ENCODE data around the gene ELN.

DNA sequence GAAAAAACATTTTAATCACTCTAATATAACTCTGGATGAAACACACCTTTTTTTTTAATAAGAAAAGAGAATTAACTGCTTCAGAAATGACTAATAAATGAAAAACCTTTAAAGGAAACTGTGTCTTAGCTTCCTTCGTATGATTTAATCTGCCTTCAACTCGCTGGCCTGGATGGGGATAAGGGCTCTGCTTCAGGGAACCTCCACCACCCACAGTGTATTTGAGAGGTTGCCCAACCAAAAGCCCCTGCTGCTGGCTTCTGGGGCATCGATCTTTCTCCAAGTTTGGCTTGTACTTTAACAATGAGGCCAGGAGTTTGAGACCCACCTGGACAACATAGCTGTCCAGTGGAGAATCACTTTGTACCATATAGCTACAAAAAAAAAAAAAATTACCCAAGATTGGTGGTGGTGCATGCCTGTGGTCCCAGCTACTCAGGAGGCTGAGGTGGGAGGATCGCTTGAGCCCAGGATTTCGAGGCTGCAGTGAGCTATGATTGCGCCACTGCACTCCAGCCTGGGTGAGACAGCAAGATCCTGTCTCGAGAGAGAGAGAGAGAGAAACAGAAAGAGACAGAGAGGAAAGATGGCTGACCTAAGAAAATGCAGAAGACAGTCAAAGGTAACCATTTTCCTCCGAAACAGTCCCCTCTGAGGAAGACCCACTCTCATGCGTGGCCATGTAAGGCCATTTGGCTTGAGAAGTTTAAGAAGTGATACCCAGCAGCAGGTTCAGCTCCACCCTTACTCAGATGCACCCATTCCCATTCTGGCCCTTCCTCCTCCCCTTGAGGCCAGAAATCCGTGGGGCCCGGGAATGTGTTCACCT, 42.0 kb downstream of the ELN start:
- TF ChIP-seq EP300 (IDR thresholded peaks at IDR 0.05), result no peak
- TF ChIP-seq, protein P1, sequence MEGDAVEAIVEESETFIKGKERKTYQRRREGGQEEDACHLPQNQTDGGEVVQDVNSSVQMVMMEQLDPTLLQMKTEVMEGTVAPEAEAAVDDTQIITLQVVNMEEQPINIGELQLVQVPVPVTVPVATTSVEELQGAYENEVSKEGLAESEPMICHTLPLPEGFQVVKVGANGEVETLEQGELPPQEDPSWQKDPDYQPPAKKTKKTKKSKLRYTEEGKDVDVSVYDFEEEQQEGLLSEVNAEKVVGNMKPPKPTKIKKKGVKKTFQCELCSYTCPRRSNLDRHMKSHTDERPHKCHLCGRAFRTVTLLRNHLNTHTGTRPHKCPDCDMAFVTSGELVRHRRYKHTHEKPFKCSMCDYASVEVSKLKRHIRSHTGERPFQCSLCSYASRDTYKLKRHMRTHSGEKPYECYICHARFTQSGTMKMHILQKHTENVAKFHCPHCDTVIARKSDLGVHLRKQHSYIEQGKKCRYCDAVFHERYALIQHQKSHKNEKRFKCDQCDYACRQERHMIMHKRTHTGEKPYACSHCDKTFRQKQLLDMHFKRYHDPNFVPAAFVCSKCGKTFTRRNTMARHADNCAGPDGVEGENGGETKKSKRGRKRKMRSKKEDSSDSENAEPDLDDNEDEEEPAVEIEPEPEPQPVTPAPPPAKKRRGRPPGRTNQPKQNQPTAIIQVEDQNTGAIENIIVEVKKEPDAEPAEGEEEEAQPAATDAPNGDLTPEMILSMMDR (IDR thresholded peaks at IDR 0.05), result no peak
- TF ChIP-seq POLR2A (IDR thresholded peaks at IDR 0.05), result no peak
